ENCODE results near the gene SRC. TPM values are rescaled to one million over a fixed set of nuclear protein-coding genes. Genes with fewer than 3 reads are reported as not detected.

SRC gene
- total RNA-seq, 2 experiments from 2014 or later, result 4.2 to 5.7 TPM

DNA sequence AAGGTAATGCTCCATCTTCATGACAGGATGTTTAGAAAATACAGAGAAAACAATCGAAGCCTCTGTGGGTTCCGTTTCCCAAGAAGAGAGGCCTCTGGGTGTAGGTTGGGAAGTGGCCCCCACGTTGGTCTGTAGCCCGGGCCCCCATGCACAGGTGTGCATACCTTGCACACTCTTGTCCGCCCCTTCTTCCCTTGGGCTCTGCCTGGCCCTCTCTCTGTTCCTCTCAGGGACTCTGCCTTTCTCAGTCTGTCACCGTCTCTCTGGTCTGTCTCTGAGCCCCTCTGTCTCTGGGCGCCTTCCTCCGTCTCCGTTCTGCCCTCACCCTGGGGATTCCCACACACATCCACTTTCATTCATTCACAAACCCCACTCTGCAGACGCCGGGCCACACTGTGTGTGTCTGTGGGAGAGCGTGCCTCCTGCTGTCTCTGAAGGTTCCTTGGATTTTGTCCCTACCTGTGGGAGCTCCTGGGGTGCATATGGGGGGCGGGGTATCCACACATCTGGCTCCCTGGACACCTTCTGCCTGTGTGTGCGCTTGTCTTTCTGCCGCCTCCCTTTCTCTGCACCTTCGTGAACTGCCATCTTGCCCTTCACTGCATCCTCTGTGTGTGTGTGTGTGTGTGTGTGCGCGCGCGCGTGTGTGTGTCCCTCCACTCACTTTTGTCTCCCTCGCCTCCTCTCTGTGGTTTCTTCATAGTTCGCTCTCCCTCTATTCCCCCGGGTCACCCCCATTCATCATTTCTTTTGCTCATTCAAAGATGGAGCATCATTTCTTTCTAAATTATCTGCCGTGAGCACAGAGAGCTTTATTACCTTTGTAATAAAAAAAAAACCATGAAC, 75.3 kb downstream of the SRC start:
- ChIA-PET CTCF (no interaction called here), POLR2A (no interaction called here)
- intact Hi-C loops (cut with DNase I, micrococcal nuclease), result no loop called here
- H3K27me3 Mint-ChIP-seq, result peaks cover 20% of the 10 kb centered on the region
- no peak for ATAC-seq
- H3K4me3 Mint-ChIP-seq, result no peak overlapping the region
- no peak for DNase-seq
- no peaks in the 10 kb centered on the region for H3K36me3 Mint-ChIP-seq (ENCODE audit: low read depth)
- H3K4me1 Mint-ChIP-seq, result no peaks in the 10 kb centered on the region
- H3K27ac Mint-ChIP-seq, result no peak overlapping the region
- H3K9me3 Mint-ChIP-seq (ENCODE audit: low read depth), result no peaks in the 10 kb centered on the region

DNA sequence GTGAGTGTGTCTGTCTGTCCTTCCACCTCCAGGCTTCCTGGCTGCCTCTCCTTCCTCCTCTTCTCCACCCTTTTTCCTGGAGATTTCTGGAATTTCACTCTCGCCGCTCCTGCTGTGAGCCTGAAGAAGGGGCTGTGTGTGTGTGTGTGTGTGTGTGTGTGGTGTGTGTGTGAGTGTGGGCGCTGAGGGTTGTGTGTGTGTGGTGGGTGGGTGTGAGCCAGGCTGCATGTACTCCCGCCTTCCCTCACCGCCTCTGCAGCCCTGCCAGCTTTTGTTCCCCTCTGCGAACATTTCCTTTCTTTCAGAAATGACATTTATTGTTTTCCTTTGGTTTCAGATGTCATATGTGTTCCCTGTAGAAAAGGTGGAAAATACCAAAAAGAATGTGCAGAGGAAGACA, 76.0 kb downstream of the SRC start:
- intact Hi-C loops (cut with DNase I, micrococcal nuclease), result no loop called here

DNA sequence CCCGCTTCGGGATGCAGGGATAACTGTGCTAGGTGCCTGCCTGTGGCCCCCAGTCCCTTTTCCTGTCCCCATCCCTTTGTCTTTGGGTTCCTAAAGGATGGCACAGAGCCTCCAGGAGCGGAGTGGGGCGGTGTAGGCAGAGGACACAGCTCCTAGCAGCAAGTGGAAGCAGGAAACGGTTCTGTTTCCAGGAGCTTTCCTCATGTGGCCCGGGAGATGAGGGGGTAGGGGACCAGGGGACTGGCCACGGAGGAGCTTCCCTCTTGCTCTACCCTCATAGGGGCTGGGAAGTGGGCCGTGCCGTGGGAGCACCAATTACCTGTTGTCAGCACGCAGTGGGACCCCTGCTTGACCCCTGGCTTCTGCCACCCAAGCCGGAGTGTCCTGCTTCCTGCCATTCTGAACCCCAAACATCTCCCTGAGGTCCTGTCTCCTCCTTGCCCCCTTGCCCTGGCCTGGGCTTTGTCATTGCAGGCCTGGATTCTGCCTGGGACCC, 76.9 kb downstream of the SRC start:
- POLR2A ChIA-PET, result no interaction called here
- Mint-ChIP-seq H3K27me3 (peaks cover 20% of the 10 kb centered on the region), H3K36me3 (ENCODE audit: low read depth) (no peaks in the 10 kb centered on the region), H3K27ac (no peak overlapping the region), H3K4me1 (no peaks in the 10 kb centered on the region), H3K9me3 (ENCODE audit: low read depth) (no peaks in the 10 kb centered on the region), H3K4me3 (no peak overlapping the region)
- no peak for ATAC-seq
- no peak for DNase-seq
- intact Hi-C loops (cut with DNase I, micrococcal nuclease), result no loop called here
- CTCF ChIA-PET, result no interaction called here

More for the DNA sequence above, 76.0 kb downstream of the SRC start:
- no peaks in the 10 kb centered on the region for H3K9me3 Mint-ChIP-seq (ENCODE audit: low read depth)
- H3K4me3 Mint-ChIP-seq, result no peak overlapping the region
- no peak for DNase-seq
- H3K27ac Mint-ChIP-seq, result no peak overlapping the region
- no peak for ATAC-seq
- POLR2A ChIA-PET, result no interaction called here
- H3K27me3 Mint-ChIP-seq, result peaks cover 20% of the 10 kb centered on the region
- no peaks in the 10 kb centered on the region for H3K4me1 Mint-ChIP-seq
- CTCF ChIA-PET, result no interaction called here
- H3K36me3 Mint-ChIP-seq (ENCODE audit: low read depth), result no peaks in the 10 kb centered on the region

DNA sequence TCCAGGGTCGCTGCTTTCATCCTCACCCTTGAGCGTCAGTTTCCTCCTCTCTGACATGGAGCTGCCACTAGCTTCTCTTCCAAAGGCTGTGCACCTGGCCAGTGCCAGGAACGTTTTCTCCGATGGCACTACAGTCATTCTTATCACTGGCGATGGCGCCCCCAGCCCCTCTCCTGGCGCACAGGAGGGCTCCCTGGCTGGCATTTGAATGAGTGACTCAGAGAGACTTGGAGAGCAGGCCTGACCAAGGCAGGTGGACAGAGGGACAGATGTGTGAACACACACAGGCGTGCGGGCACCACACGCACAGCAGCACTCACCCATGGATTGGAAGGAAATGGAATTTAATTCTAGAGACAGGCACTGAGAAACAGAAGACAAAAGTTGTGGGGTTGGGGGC, 77.6 kb downstream of the SRC start:
- H3K27ac Mint-ChIP-seq, result no peak overlapping the region
- no peaks in the 10 kb centered on the region for H3K4me1 Mint-ChIP-seq
- H3K9me3 Mint-ChIP-seq (ENCODE audit: low read depth), result no peaks in the 10 kb centered on the region
- H3K4me3 Mint-ChIP-seq, result no peak overlapping the region
- intact Hi-C loops (cut with DNase I, micrococcal nuclease), result no loop called here
- ATAC-seq (no peak), DNase-seq (no peak)
- ChIA-PET CTCF (no interaction called here), POLR2A (interaction anchor here (0.6 kb wide), 1 partner anchor 606 kb away, joined by 3 read pairs; no protein-coding TSS in a partner anchor)
- peaks cover 20% of the 10 kb centered on the region for H3K27me3 Mint-ChIP-seq
- H3K36me3 Mint-ChIP-seq (ENCODE audit: low read depth), result no peaks in the 10 kb centered on the region

DNA sequence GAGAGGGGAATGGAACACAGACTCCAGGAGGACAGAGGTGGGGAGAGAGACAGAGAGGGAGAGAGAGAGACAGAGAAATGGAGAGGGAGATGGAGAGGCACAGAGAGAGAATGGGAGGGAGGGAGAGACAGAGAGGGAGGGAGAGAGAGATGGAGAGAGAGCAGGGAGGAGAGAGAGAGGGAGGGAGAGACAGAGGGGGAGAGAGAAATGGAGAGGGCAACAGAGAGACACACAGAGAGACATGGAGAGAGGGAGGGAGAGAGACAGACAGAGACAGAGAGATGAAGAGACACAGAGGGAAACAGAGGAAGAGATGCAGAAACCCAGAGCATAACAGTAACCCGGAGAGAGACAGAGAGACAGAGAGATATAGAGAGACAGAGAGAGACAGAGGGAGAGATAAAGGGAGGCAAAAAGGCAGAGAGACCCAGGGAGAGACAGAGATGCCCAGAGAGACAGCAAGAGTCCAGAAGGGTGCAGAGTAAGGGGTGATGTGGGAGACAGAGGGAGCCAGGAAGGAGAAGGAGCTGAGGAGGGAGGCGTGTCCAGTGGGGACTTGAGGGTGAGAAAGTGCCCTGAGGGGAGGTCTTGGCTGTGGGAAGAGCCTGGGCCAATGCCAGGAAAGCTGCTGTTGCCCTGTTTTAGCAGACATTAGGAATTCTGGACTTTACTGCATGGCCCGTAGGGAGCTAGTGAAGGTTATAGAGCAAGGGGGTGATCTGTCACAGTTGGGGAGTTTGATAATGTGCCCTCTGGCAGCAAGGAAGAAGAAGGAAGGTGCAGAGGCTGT, 78.3 kb downstream of the SRC start:
- intact Hi-C loops (cut with DNase I, micrococcal nuclease), result no loop called here
- Mint-ChIP-seq H3K36me3 (ENCODE audit: low read depth) (no peaks in the 10 kb centered on the region), H3K27me3 (peaks cover 20% of the 10 kb centered on the region), H3K9me3 (ENCODE audit: low read depth) (no peaks in the 10 kb centered on the region), H3K4me1 (no peaks in the 10 kb centered on the region), H3K27ac (no peak overlapping the region), H3K4me3 (no peak overlapping the region)
- CTCF ChIA-PET, result interaction anchor here (0.8 kb wide), 1 partner anchor 11 kb away, joined by 3 read pairs; no protein-coding TSS in a partner anchor
- no peak for DNase-seq
- no peak for ATAC-seq
- POLR2A ChIA-PET, result interaction anchor here (0.6 kb wide), 1 partner anchor 605 kb away, joined by 3 read pairs; no protein-coding TSS in a partner anchor

DNA sequence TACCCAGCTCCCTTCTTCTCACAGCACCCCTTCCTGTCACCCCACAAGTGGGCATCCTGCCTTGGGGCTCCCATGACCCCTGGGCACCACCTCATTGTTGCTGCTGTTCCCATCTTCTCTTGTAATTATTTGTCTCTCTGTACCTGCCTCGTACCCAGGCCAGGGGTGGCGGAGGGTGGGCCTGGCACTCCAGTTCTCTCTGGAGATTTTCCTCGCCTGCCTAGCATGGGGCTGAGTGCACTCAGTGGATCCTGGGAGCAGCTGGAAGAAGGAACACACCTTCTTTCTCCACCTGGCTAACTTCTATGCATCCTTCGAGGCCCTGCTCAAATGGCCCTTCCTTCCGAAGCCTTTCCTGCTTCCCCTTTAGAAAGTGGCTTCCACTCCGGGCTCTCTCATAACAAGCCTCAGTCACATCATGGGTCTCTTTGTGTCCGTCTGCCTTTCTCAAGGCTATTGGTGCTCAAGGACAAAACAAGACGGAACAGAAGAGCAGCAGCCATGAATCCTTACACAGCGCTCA, 79.2 kb downstream of the SRC start:
- H3K36me3 Mint-ChIP-seq (ENCODE audit: low read depth), result no peaks in the 10 kb centered on the region
- H3K9me3 Mint-ChIP-seq (ENCODE audit: low read depth), result no peaks in the 10 kb centered on the region
- H3K27ac Mint-ChIP-seq, result no peak overlapping the region
- ChIA-PET POLR2A (no interaction called here), CTCF (interaction anchor here (0.8 kb wide), 1 partner anchor 10 kb away, joined by 3 read pairs; no protein-coding TSS in a partner anchor)
- DNase-seq, result no peak
- H3K4me1 Mint-ChIP-seq, result no peaks in the 10 kb centered on the region
- intact Hi-C loops (cut with DNase I, micrococcal nuclease), result no loop called here
- H3K4me3 Mint-ChIP-seq, result no peak overlapping the region
- ATAC-seq, result no peak
- peaks cover 20% of the 10 kb centered on the region for H3K27me3 Mint-ChIP-seq

DNA sequence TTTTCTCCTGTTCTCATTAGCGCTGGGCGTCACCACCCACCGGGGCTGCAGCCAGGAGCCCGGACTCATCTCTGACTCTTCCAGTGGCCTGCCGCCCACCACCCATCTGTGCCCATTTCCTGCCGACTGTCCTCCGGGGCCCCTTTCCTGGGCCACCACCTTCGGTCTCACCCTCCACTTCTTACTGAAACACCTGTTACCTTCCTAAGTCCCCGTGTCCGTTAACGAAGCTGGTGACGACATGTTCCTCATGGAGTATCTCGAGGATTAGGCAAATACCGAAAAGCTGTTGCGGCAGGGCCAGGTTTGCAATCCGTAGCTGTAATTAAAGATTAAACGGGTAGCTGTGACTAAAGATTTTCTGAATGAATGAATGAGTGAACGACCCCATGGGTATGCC, 80.2 kb downstream of the SRC start:
- H3K9me3 Mint-ChIP-seq (ENCODE audit: low read depth), result no peaks in the 10 kb centered on the region
- no peak overlapping the region for H3K27ac Mint-ChIP-seq
- peaks cover 16% of the 10 kb centered on the region for H3K27me3 Mint-ChIP-seq
- intact Hi-C loops (cut with DNase I, micrococcal nuclease), result no loop called here
- H3K4me1 Mint-ChIP-seq, result no peaks in the 10 kb centered on the region
- POLR2A ChIA-PET, result no interaction called here
- DNase-seq (no peak), ATAC-seq (no peak)
- H3K36me3 Mint-ChIP-seq (ENCODE audit: low read depth), result no peaks in the 10 kb centered on the region
- no peak overlapping the region for H3K4me3 Mint-ChIP-seq
- CTCF ChIA-PET, result interaction anchor here (0.9 kb wide), 1 partner anchor 108 kb away, joined by 3 read pairs; no protein-coding TSS in a partner anchor

DNA sequence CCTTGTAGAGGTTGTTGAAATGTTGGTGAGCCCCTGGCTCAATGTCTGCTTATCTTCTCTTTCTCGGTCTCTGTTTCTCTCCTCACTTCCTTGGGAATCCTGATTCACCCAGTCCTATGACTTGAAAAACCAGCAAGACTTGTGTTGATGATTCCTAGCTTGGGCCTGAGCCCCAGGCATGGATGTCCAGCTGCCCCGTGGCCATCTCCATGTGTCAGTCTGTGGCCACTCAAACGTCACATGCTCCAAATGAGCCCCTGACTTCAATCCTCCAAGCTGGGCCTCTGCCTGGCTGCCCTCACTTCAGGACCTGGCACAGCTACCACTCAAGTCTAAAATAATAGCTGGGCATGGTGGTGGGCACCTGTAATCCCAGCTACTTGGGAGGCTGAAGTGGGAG, 81.0 kb downstream of the SRC start:
- peaks cover 13% of the 10 kb centered on the region for H3K27me3 Mint-ChIP-seq
- H3K4me1 Mint-ChIP-seq, result no peaks in the 10 kb centered on the region
- DNase-seq (no peak), ATAC-seq (no peak)
- ChIA-PET CTCF (no interaction called here), POLR2A (no interaction called here)
- H3K36me3 Mint-ChIP-seq (ENCODE audit: low read depth), result no peaks in the 10 kb centered on the region
- H3K9me3 Mint-ChIP-seq (ENCODE audit: low read depth), result no peaks in the 10 kb centered on the region
- intact Hi-C loops (cut with DNase I, micrococcal nuclease), result no loop called here
- H3K27ac Mint-ChIP-seq, result no peak overlapping the region
- H3K4me3 Mint-ChIP-seq, result no peak overlapping the region

DNA sequence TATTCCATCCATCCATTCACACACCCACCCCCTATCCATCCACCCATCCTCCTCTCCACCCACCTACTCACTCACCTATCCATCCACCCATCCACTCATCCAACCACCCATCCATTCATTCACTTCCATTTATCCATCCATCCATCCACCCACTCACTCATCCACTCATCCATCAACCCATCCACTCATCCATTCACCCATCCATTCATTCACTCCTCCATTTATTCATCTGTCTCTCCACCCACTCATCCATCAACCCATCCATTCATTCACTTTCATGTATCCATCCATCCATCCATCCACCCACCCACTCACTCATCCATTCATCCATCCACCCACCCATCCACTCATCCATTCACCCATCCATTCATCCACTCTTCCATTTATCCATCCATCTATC, 84.1 kb downstream of the SRC start:
- H3K9me3 Mint-ChIP-seq (ENCODE audit: low read depth), result no peaks in the 10 kb centered on the region
- POLR2A ChIA-PET, result no interaction called here
- DNase-seq (no peak), ATAC-seq (no peak)
- no peak overlapping the region for H3K27ac Mint-ChIP-seq
- H3K27me3 Mint-ChIP-seq, result no peaks in the 10 kb centered on the region
- intact Hi-C loops (cut with DNase I, micrococcal nuclease), result no loop called here
- no peaks in the 10 kb centered on the region for H3K36me3 Mint-ChIP-seq (ENCODE audit: low read depth)
- H3K4me3 Mint-ChIP-seq, result no peak overlapping the region
- H3K4me1 Mint-ChIP-seq, result no peaks in the 10 kb centered on the region
- CTCF ChIA-PET, result no interaction called here

DNA sequence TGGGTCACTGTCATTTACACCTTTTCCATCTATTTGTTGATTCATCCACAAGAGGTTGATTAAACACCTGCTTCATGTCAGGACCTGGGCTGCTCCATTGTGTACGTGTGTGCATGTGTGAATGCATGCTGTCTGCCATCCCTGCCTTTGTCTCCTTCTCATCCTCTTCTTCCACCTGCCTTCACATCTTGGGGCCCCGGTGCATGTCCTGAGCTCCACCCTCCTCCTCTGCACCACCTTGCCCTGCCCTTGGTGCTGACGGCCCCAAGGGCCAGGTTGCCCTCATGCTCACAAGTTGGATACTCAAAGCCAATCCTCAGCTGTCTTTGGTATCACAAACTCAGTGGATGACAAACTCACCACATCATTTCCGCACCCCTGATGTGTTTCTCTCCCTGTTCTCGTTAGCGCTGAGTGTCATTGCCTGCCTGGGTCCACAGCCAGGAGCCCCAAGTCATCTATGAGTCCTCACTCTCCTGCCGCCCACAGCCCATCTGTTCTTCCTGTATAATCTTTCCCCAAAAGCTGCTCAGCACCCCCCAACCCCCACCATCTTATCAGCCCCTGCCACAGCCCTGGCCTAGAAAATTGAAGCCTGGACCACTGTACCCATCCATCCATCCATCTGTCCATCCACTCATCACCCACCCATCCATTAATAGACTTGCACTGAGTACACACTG, 85.0 kb downstream of the SRC start:
- no peaks in the 10 kb centered on the region for H3K36me3 Mint-ChIP-seq (ENCODE audit: low read depth)
- intact Hi-C loops (cut with DNase I, micrococcal nuclease), result no loop called here
- H3K27ac Mint-ChIP-seq, result no peak overlapping the region
- DNase-seq (no peak), ATAC-seq (no peak)
- POLR2A ChIA-PET, result no interaction called here
- no peaks in the 10 kb centered on the region for H3K4me1 Mint-ChIP-seq
- no peaks in the 10 kb centered on the region for H3K9me3 Mint-ChIP-seq (ENCODE audit: low read depth)
- CTCF ChIA-PET, result interaction anchor here (0.7 to 1.0 kb wide), 2 partner anchors 47 to 54 kb away, joined by 3 to 4 read pairs; no protein-coding TSS in a partner anchor
- H3K27me3 Mint-ChIP-seq, result no peaks in the 10 kb centered on the region
- H3K4me3 Mint-ChIP-seq, result no peak overlapping the region

DNA sequence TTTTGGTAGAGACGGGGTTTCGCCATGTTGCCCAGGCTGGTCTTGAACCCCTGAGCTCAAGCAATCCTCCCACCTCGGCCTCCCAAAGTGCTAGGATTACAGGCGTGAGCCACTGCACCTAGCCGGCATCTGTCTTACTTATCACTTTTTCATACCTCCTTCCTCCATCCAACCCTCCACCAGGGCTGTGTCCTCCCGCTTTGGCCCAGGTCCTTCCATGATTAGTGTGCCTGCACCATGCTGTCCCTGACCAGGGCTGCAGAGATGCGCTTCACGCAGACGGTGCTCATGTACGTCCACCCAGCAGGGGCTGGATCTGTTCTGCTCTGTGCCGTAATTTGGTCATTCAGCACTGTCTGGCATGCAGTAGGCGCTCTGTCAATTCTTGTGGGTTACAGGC, 85.8 kb downstream of the SRC start:
- Mint-ChIP-seq H3K4me3 (no peak overlapping the region), H3K9me3 (ENCODE audit: low read depth) (no peaks in the 10 kb centered on the region), H3K4me1 (no peaks in the 10 kb centered on the region), H3K27ac (no peak overlapping the region), H3K36me3 (ENCODE audit: low read depth) (no peaks in the 10 kb centered on the region), H3K27me3 (no peaks in the 10 kb centered on the region)
- DNase-seq, result no peak
- ChIA-PET CTCF (interaction anchor here (1.0 kb wide), 1 partner anchor 48 kb away, joined by 4 read pairs; no protein-coding TSS in a partner anchor), POLR2A (interaction anchor here (0.6 kb wide), 1 partner anchor 10 kb away, joined by 3 read pairs; no protein-coding TSS in a partner anchor)
- intact Hi-C loops (cut with DNase I, micrococcal nuclease), result no loop called here
- no peak for ATAC-seq
